C4-2B (cell line): Measurements from ENCODE around the gene ADGRA3.

Experiments
- CTCF ChIP-seq: fragments of 450-650 bp; conservative IDR thresholded peaks from 2 replicates; pipeline ENCODE4 v1.5.1; 2017; ENCODE audit warnings: mild to moderate bottlenecking
- ZFX ChIP-seq: fragments of 450-650 bp; IDR thresholded peaks from 2 replicates; pipeline ENCODE4 v1.6.1; 2017

- TF ChIP-seq CTCF (no peak), ZFX (no peak)
Observed at GRCh38 chr4:22501715-22502095, 14.2 kb downstream of the ADGRA3 start.
